CD8-positive, alpha-beta memory T cell (primary cell): ENCODE data around the gene NOC2L. TPM values are rescaled to one million over a fixed set of nuclear protein-coding genes. Genes with fewer than 3 reads are reported as not detected.

Experiments used
- CTCF ChIA-PET: fragments of 350-600 bp; sonication (Branson Sonifier 250); formaldehyde crosslinking; loops from one replicate; lab custom pipeline; 2021; ENCODE audit warnings: antibody characterized with exemption; lab: Charles Lee
- POLR2A ChIA-PET: fragments of 350-600 bp; sonication (Branson Sonifier 250); formaldehyde crosslinking; loops from one replicate; lab custom pipeline; 2021; ENCODE audit warnings: antibody characterized with exemption; lab: Charles Lee
- DNase-seq, 5 donors: peaks; one replicate each; pipeline versions ENCODE4 v3.0.0 to v3.0.0-alpha.2; 2020 to 2022; ENCODE audit warnings: mixed read lengths in 1 of 5
- H3K27ac ChIP-seq: one replicate; pipeline ENCODE4 v1.7.0; 2013; ENCODE audit warnings: low read depth, mild to moderate bottlenecking, low read length, moderate library complexity
- H3K27me3 ChIP-seq: 2 replicates; pipeline ENCODE4 v1.7.0; 2013; ENCODE audit warnings: low read length, mild to moderate bottlenecking; ENCODE audit not compliant: insufficient read depth, poor library complexity, severe bottlenecking
- H3K36me3 ChIP-seq: 2 replicates; pipeline ENCODE4 v1.7.0; 2013; ENCODE audit warnings: mild to moderate bottlenecking, low read length, moderate library complexity; ENCODE audit not compliant: insufficient read depth
- H3K4me1 ChIP-seq: 2 replicates; pipeline ENCODE4 v1.7.0; 2013; ENCODE audit warnings: mild to moderate bottlenecking, low read length, moderate library complexity; ENCODE audit not compliant: insufficient read depth
- H3K4me3 ChIP-seq: 2 replicates; pipeline ENCODE4 v1.7.0; 2013; ENCODE audit warnings: mild to moderate bottlenecking, low read length
- H3K9me3 ChIP-seq: 2 replicates; pipeline ENCODE4 v1.7.0; 2013; ENCODE audit warnings: mild to moderate bottlenecking, low read length
- H3K27ac Mint-ChIP-seq, 8 donors: one replicate each; pipeline ENCODE4 v1.8.0; 2020 to 2021; ENCODE audit warnings: mixed read lengths in 8 of 8, mild to moderate bottlenecking in 6 of 8, inconsistent platforms in 3 of 8, moderate library complexity in 3 of 8
- H3K27me3 Mint-ChIP-seq, 2 donors: one replicate each; pipeline ENCODE4 v1.8.0; 2020 to 2021; ENCODE audit warnings: mixed read lengths in 2 of 2, mild to moderate bottlenecking in 1 of 2, moderate library complexity in 1 of 2
- H3K36me3 Mint-ChIP-seq, 3 donors: one replicate each; pipeline ENCODE4 v1.8.0; 2020 to 2021; ENCODE audit warnings: mixed read lengths in 3 of 3, inconsistent platforms in 1 of 3, mild to moderate bottlenecking in 1 of 3
- H3K4me1 Mint-ChIP-seq, 3 donors: one replicate each; pipeline ENCODE4 v1.8.0; 2020 to 2021; ENCODE audit warnings: mixed read lengths in 3 of 3, inconsistent platforms in 1 of 3, mild to moderate bottlenecking in 1 of 3
- H3K4me3 Mint-ChIP-seq, 7 donors: one replicate each; pipeline ENCODE4 v1.8.0; 2020 to 2021; ENCODE audit warnings: mixed read lengths in 7 of 7, mild to moderate bottlenecking in 6 of 7, moderate library complexity in 4 of 7, inconsistent platforms in 2 of 7
- H3K9me3 Mint-ChIP-seq, 5 donors: one replicate each; pipeline ENCODE4 v1.8.0; 2020 to 2022; ENCODE audit warnings: mixed read lengths in 5 of 5, mild to moderate bottlenecking in 3 of 5, moderate library complexity in 2 of 5, inconsistent platforms in 1 of 5
- polyA plus RNA-seq: library from polyadenylated mRNA; unstranded; fragments of 300-500 nt; fragmentation: Illumina TruSeq; gene quantifications from one replicate; pipeline ENCODE4 v1.2.3, GENCODE V29; 2021
- total RNA-seq, 2 experiments: library from RNA; stranded (reverse); gene quantifications; one replicate each; pipeline ENCODE4 v1.2.3, GENCODE V29; 2021

Gene NOC2L
- total and polyA plus RNA-seq, 3 experiments from 2014 or later, result 72.3 to 187 (median 175) TPM

GRCh38 chr1:965526-966134 is 6.6 kb upstream of the NOC2L start:
- Mint-ChIP-seq H3K9me3 (no peaks in the 10 kb centered on the region), H3K36me3 (peaks cover 0 to 12% (median 0%) of the 10 kb centered on the region in 3 donors), H3K27ac (peak overlapping the region in 3 of 8 donors; percentile 23 to 51 (median 35)), H3K4me3 (peak overlapping the region in 5 of 7 donors; percentile 28 to 63 (median 54)), H3K4me1 (peaks cover 0 to 22% (median 3%) of the 10 kb centered on the region in 3 donors), H3K27me3 (peaks cover 3 to 4% of the 10 kb centered on the region in 2 donors)
- no peaks in the 10 kb centered on the region for H3K36me3 ChIP-seq
- H3K9me3 ChIP-seq, result no peaks in the 10 kb centered on the region
- peaks cover 12% of the 10 kb centered on the region for H3K4me1 ChIP-seq
- ChIA-PET POLR2A (no interaction called here), CTCF (no interaction called here)
- peak overlapping the region; percentile 51 for H3K27ac ChIP-seq
- H3K4me3 ChIP-seq, result no peak overlapping the region
- no peak for DNase-seq
- no peaks in the 10 kb centered on the region for H3K27me3 ChIP-seq

- no peaks in the 10 kb centered on the region for H3K9me3 ChIP-seq
- peaks cover 3 to 4% of the 10 kb centered on the region in 2 donors for H3K27me3 Mint-ChIP-seq
- no peak overlapping the region for H3K27ac ChIP-seq
- H3K4me3 Mint-ChIP-seq, result peak overlapping the region in 2 of 7 donors; percentile 63 to 88
- no peaks in the 10 kb centered on the region for H3K27me3 ChIP-seq
- peak overlapping the region in 1 of 8 donors; percentile 23 for H3K27ac Mint-ChIP-seq
- POLR2A ChIA-PET, result no interaction called here
- no peaks in the 10 kb centered on the region for H3K9me3 Mint-ChIP-seq
- no peak for DNase-seq
- peaks cover 0 to 12% (median 0%) of the 10 kb centered on the region in 3 donors for H3K36me3 Mint-ChIP-seq
- CTCF ChIA-PET, result no interaction called here
- H3K4me1 ChIP-seq, result peaks cover 15% of the 10 kb centered on the region
- H3K4me3 ChIP-seq, result no peak overlapping the region
- H3K36me3 ChIP-seq, result no peaks in the 10 kb centered on the region
- H3K4me1 Mint-ChIP-seq, result peaks cover 0 to 22% (median 3%) of the 10 kb centered on the region in 3 donors
Observed at GRCh38 chr1:964691-965525, 5.9 kb upstream of the NOC2L start.

GRCh38 chr1:963746-964525 is 4.9 kb upstream of the NOC2L start:
- Mint-ChIP-seq H3K4me3 (peak overlapping the region in 5 of 7 donors; percentile 11 to 69 (median 37)), H3K27me3 (peaks cover 0 to 4% of the 10 kb centered on the region in 2 donors), H3K36me3 (peaks cover 0 to 14% (median 0%) of the 10 kb centered on the region in 3 donors), H3K27ac (no peak overlapping the region), H3K9me3 (no peaks in the 10 kb centered on the region), H3K4me1 (peaks cover 0 to 25% (median 4%) of the 10 kb centered on the region in 3 donors)
- CTCF ChIA-PET, result interaction anchor here (1.0 kb wide), 1 partner anchor 12 kb away, joined by 3 read pairs; no protein-coding TSS in a partner anchor
- H3K27ac ChIP-seq, result no peak overlapping the region
- no peaks in the 10 kb centered on the region for H3K9me3 ChIP-seq
- H3K4me1 ChIP-seq, result peaks cover 15% of the 10 kb centered on the region
- H3K27me3 ChIP-seq, result no peaks in the 10 kb centered on the region
- POLR2A ChIA-PET, result interaction anchor here (0.5 kb wide), 1 partner anchor 20 kb away, joined by 3 read pairs; no protein-coding TSS in a partner anchor
- H3K36me3 ChIP-seq, result no peaks in the 10 kb centered on the region
- H3K4me3 ChIP-seq, result no peak overlapping the region
- DNase-seq, result no peak

GRCh38 chr1:963301-963651 is 4.2 kb upstream of the NOC2L start:
- Histone ChIP-seq H3K4me3 (no peak overlapping the region), H3K4me1 (peaks cover 21% of the 10 kb centered on the region), H3K9me3 (no peaks in the 10 kb centered on the region), H3K27me3 (no peaks in the 10 kb centered on the region), H3K27ac (no peak overlapping the region), H3K36me3 (no peaks in the 10 kb centered on the region)
- peak overlapping the region in 5 of 7 donors; percentile 11 to 69 (median 38) for H3K4me3 Mint-ChIP-seq
- ChIA-PET POLR2A (no interaction called here), CTCF (interaction anchor here (1.0 kb wide), 1 partner anchor 13 kb away, joined by 3 read pairs; no protein-coding TSS in a partner anchor)
- H3K27ac Mint-ChIP-seq, result peak overlapping the region in 1 of 8 donors; percentile 33
- no peaks in the 10 kb centered on the region for H3K9me3 Mint-ChIP-seq
- H3K4me1 Mint-ChIP-seq, result peaks cover 4 to 29% (median 7%) of the 10 kb centered on the region in 3 donors
- no peak for DNase-seq
- H3K27me3 Mint-ChIP-seq, result no peaks in the 10 kb centered on the region
- peaks cover 0 to 17% (median 0%) of the 10 kb centered on the region in 3 donors for H3K36me3 Mint-ChIP-seq

GRCh38 chr1:962381-963300 is 3.6 kb upstream of the NOC2L start:
- H3K4me1 Mint-ChIP-seq, result peaks cover 9 to 31% (median 12%) of the 10 kb centered on the region in 3 donors
- H3K4me3 Mint-ChIP-seq, result peak overlapping the region; percentile 51 to 88 (median 61)
- no peaks in the 10 kb centered on the region for H3K9me3 Mint-ChIP-seq
- H3K27ac ChIP-seq, result no peak overlapping the region
- peak overlapping the region in 3 of 8 donors; percentile 17 to 94 (median 60) for H3K27ac Mint-ChIP-seq
- H3K4me1 ChIP-seq, result peaks cover 27% of the 10 kb centered on the region
- H3K4me3 ChIP-seq, result no peak overlapping the region
- POLR2A ChIA-PET, result no interaction called here
- H3K9me3 ChIP-seq, result no peaks in the 10 kb centered on the region
- no peaks in the 10 kb centered on the region for H3K36me3 ChIP-seq
- H3K27me3 Mint-ChIP-seq, result peaks cover 0 to 1% of the 10 kb centered on the region in 2 donors
- H3K27me3 ChIP-seq, result no peaks in the 10 kb centered on the region
- CTCF ChIA-PET, result no interaction called here
- peaks cover 0 to 18% (median under 1%) of the 10 kb centered on the region in 3 donors for H3K36me3 Mint-ChIP-seq
- DNase-seq, result no peak

- H3K4me3 Mint-ChIP-seq, result peak overlapping the region in 6 of 7 donors; percentile 56 to 81 (median 64)
- Histone ChIP-seq H3K36me3 (peaks cover 7% of the 10 kb centered on the region), H3K27ac (no peak overlapping the region), H3K4me1 (peaks cover 28% of the 10 kb centered on the region), H3K4me3 (no peak overlapping the region), H3K27me3 (no peaks in the 10 kb centered on the region), H3K9me3 (no peaks in the 10 kb centered on the region)
- ChIA-PET POLR2A (no interaction called here), CTCF (no interaction called here)
- H3K9me3 Mint-ChIP-seq, result no peaks in the 10 kb centered on the region
- H3K27me3 Mint-ChIP-seq, result peaks cover 0 to 2% of the 10 kb centered on the region in 2 donors
- no peak overlapping the region for H3K27ac Mint-ChIP-seq
- peaks cover 13 to 30% (median 21%) of the 10 kb centered on the region in 3 donors for H3K4me1 Mint-ChIP-seq
- DNase-seq, result no peak
- peaks cover 0 to 31% (median 3%) of the 10 kb centered on the region in 3 donors for H3K36me3 Mint-ChIP-seq
Observed at GRCh38 chr1:961132-961669, 2.1 kb upstream of the NOC2L start.
